HEK293 (cell line): Measurements from ENCODE around the gene PIGX.

Experiments used
- GLI4 ChIP-seq: fragments of 450-650 bp; formaldehyde crosslinking; IDR thresholded peaks from 2 replicates; pipeline ENCODE4 v1.5.1; 2016; ENCODE audit warnings: missing biosample characterization, missing genetic modification characterization
- HIC1 ChIP-seq: fragments of 450-650 bp; formaldehyde crosslinking; IDR thresholded peaks from 2 replicates; pipeline ENCODE4 v1.5.1; 2016; ENCODE audit warnings: missing biosample characterization, missing genetic modification characterization
- KLF8 ChIP-seq: fragments of 450-650 bp; formaldehyde crosslinking; IDR thresholded peaks from 2 replicates; pipeline ENCODE4 v1.5.1; 2016; ENCODE audit warnings: missing biosample characterization, missing genetic modification characterization
- KLF9 ChIP-seq: fragments of 450-650 bp; formaldehyde crosslinking; IDR thresholded peaks from 2 replicates; pipeline ENCODE4 v1.5.1; 2016; ENCODE audit warnings: missing biosample characterization, missing genetic modification characterization, low read depth
- PATZ1 ChIP-seq: fragments of 450-650 bp; formaldehyde crosslinking; IDR thresholded peaks from 2 replicates; pipeline ENCODE4 v1.5.1; 2016; ENCODE audit warnings: missing biosample characterization, missing genetic modification characterization
- SP7 ChIP-seq: fragments of 450-650 bp; formaldehyde crosslinking; IDR thresholded peaks from 2 replicates; pipeline ENCODE4 v1.5.1; 2016; ENCODE audit warnings: missing biosample characterization, missing genetic modification characterization
- TCF7L2 ChIP-seq: IDR thresholded peaks from 2 replicates; pipeline ENCODE4 v1.6.1; 2011; ENCODE audit warnings: low read depth, mild to moderate bottlenecking, inconsistent platforms, low read length, moderate library complexity, borderline replicate concordance
- YY1 ChIP-seq: fragments of 450-650 bp; formaldehyde crosslinking; IDR thresholded peaks from 2 replicates; pipeline ENCODE4 v1.5.1; 2018; ENCODE audit warnings: missing biosample characterization, missing genetic modification characterization
- ZBTB10 ChIP-seq: fragments of 450-650 bp; formaldehyde crosslinking; IDR thresholded peaks from 2 replicates; pipeline ENCODE4 v1.5.1; 2016; ENCODE audit warnings: missing biosample characterization, missing genetic modification characterization
- ZBTB26 ChIP-seq: fragments of 450-650 bp; formaldehyde crosslinking; optimal IDR thresholded peaks from 2 replicates; pipeline ENCODE3; 2016; ENCODE audit warnings: missing biosample characterization, mild to moderate bottlenecking, missing genetic modification characterization
- ZBTB8A ChIP-seq: fragments of 450-650 bp; formaldehyde crosslinking; IDR thresholded peaks from 2 replicates; pipeline ENCODE4 v1.5.1; 2016; ENCODE audit warnings: missing biosample characterization, missing genetic modification characterization
- ZFHX2 ChIP-seq: fragments of 450-650 bp; formaldehyde crosslinking; conservative IDR thresholded peaks from 2 replicates; pipeline ENCODE4 v1.5.1; 2016; ENCODE audit warnings: missing biosample characterization, missing genetic modification characterization
- ZFP69B ChIP-seq: fragments of 450-650 bp; formaldehyde crosslinking; IDR thresholded peaks from 2 replicates; pipeline ENCODE4 v1.5.1; 2016; ENCODE audit warnings: missing biosample characterization, missing genetic modification characterization
- ZNF132 ChIP-seq: fragments of 450-650 bp; formaldehyde crosslinking; IDR thresholded peaks from 2 replicates; pipeline ENCODE4 v1.5.1; 2017; ENCODE audit warnings: missing biosample characterization, missing genetic modification characterization, borderline replicate concordance
- ZNF211 ChIP-seq: fragments of 450-650 bp; formaldehyde crosslinking; IDR thresholded peaks from 2 replicates; pipeline ENCODE4 v1.5.1; 2016; ENCODE audit warnings: low read depth, missing biosample characterization, missing genetic modification characterization
- ZNF223 ChIP-seq: fragments of 450-650 bp; formaldehyde crosslinking; IDR thresholded peaks from 2 replicates; pipeline ENCODE4 v1.5.1; 2016; ENCODE audit warnings: missing biosample characterization, missing genetic modification characterization
- ZNF280C ChIP-seq: fragments of 450-650 bp; formaldehyde crosslinking; IDR thresholded peaks from 2 replicates; pipeline ENCODE4 v1.5.1; 2016; ENCODE audit warnings: missing biosample characterization, missing genetic modification characterization
- ZNF398 ChIP-seq: fragments of 450-650 bp; formaldehyde crosslinking; IDR thresholded peaks from 2 replicates; pipeline ENCODE4 v1.5.1; 2017; ENCODE audit warnings: missing biosample characterization, missing genetic modification characterization
- ZNF449 ChIP-seq: fragments of 450-650 bp; formaldehyde crosslinking; IDR thresholded peaks from 2 replicates; pipeline ENCODE4 v1.5.1; 2017; ENCODE audit warnings: missing biosample characterization, mild to moderate bottlenecking, missing genetic modification characterization, moderate library complexity
- ZNF521 ChIP-seq: fragments of 450-650 bp; formaldehyde crosslinking; IDR thresholded peaks from 2 replicates; pipeline ENCODE4 v1.5.1; 2017; ENCODE audit warnings: missing biosample characterization, mild to moderate bottlenecking, missing genetic modification characterization
- ZNF529 ChIP-seq: fragments of 450-650 bp; formaldehyde crosslinking; IDR thresholded peaks from 2 replicates; pipeline ENCODE4 v1.5.1; 2017; ENCODE audit warnings: missing genetic modification characterization, missing biosample characterization; ENCODE audit not compliant: insufficient replicate concordance
- ZNF561 ChIP-seq: fragments of 450-650 bp; IDR thresholded peaks from 2 replicates; pipeline ENCODE4 v1.5.1; 2018; ENCODE audit warnings: missing biosample characterization, missing genetic modification characterization, borderline replicate concordance
- ZNF624 ChIP-seq: fragments of 450-650 bp; formaldehyde crosslinking; IDR thresholded peaks from 2 replicates; pipeline ENCODE4 v1.5.1; 2017; ENCODE audit warnings: missing biosample characterization, missing genetic modification characterization
- ZNF664 ChIP-seq: fragments of 450-650 bp; formaldehyde crosslinking; IDR thresholded peaks from 2 replicates; pipeline ENCODE4 v1.5.1; 2016; ENCODE audit warnings: missing biosample characterization, missing genetic modification characterization
- ZSCAN16 ChIP-seq: fragments of 450-650 bp; formaldehyde crosslinking; IDR thresholded peaks from 2 replicates; pipeline ENCODE4 v1.5.1; 2016; ENCODE audit warnings: missing biosample characterization, missing genetic modification characterization

The PIGX gene

GRCh38 chr3:196739671-196740480, 27.7 kb downstream of the PIGX start, which contains the start of gene PAK2 (continued):
- TF ChIP-seq ZNF398 (tag by site-specific recombination) (peak; percentile 98), PATZ1 (tag by site-specific recombination) (peak; percentile 98), ZNF664 (tag by site-specific recombination) (no peak), KLF8 (tag by site-specific recombination) (peak; percentile 93), YY1 (tag by site-specific recombination) (peak; percentile 73), ZNF223 (tag by site-specific recombination) (no peak), ZBTB10 (tag by site-specific recombination) (peak; percentile 79), ZNF529 (tag by site-specific recombination) (no peak), ZNF280C (tag by site-specific recombination) (no peak), ZFHX2 (tag by site-specific recombination) (no peak; the same call in 1 of the 2 replicates), KLF9 (tag by site-specific recombination) (peak; percentile 54; the same call in 1 of the 2 replicates), ZNF624 (tag by site-specific recombination) (no peak), TCF7L2 (no peak), ZNF132 (tag by site-specific recombination) (no peak), GLI4 (tag by site-specific recombination) (no peak), ZFP69B (tag by site-specific recombination) (peak; percentile 27; the same call in 1 of the 2 replicates), HIC1 (tag by site-specific recombination) (peak; percentile 21; the same call in 1 of the 2 replicates), ZNF449 (no peak), SP7 (0 out of 2 replicates have a peak, but pooled peaks have one; percentile 36), ZNF521 (tag by site-specific recombination) (no peak), ZBTB26 (tag by site-specific recombination) (peak; percentile 94), ZNF561 (tag by site-specific recombination) (0 out of 2 replicates have a peak, but pooled peaks have one; percentile 69), ZBTB8A (tag by site-specific recombination) (0 out of 2 replicates have a peak, but pooled peaks have one; percentile 19), ZSCAN16 (tag by site-specific recombination) (no peak), ZNF211 (tag by site-specific recombination) (no peak)
